Measurements from ENCODE around the gene UBA1.

The UBA1 gene

DNA sequence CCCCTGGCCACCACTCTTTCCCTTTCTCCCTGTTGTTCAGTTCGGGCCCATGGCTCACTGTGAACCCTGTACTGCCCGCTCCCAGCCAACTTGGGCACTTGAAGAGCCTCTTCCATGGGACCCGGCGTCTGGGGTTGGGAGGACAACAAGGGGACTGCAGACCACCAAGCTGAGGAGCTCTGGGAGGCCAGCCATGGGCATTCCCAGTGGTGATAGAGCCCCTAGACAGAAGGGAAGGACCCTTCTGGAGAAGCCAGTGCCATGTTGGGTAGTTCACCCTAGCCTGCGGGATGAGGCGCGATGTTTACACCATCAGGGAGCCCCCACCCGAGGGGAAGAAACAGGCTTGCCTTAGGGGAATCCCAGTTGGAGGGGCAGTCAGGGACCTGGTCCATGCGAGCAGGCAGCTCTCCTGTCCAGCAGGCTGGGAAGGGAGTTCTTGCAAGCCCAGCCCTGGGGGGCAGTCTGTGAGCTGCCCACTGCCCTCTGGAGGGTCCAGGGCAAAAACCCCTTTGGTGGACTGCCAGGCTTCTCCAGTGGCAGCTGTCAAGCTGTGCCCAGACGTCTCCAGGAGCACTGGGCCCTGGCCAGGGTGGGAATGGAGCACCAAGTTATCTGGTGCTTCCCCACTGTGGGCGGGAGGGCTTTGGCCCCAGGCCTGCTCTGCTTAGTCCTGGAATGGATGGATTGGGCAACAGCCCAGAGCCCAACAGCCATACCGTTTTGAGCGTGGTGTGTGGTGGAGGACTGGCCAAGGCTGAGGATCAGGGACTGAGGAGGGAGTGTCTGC, 23.7 kb upstream of the UBA1 start:
- DNase-seq (ENCODE audit: low spot score): no peak

DNA sequence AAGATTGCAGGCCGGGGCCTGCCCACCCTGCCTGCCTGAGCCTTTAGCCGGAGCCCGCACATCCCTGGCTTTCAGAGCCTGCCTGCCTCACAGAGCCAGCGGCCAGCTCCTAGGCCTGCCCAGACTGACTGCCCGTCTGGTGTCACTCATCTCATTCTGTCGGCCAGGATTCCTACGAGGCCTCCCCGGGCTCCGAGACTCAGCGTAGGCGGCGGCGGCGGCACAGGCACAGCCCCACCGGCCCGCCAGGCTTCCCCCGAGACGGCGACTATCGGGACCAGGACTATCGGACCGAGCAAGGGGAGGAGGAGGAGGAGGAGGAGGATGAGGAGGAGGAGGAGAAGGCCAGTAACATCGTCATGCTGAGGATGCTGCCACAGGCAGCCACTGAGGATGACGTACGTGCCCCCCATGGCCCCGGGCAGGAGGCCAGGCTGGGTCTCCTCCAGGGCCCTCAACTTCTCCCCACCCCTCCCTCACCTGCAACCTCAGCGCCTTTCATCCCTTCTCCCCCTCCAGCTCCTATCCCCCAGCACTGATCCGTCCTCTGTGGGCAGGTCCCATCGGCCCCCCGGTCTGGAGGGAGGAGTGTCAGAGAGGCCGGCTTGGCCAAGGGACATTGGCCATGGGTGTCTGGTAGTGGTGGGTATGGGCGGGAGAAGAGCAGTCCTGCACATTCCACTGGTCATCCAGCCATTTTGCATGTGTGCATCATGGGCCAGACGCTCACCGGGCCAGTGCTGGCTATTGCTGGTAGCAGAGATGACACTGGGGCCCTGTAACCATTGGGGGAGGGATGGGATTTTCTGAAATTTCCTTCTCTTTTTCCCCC, 22.6 kb upstream of the UBA1 start:
- no peak for DNase-seq (ENCODE audit: low spot score)

DNA sequence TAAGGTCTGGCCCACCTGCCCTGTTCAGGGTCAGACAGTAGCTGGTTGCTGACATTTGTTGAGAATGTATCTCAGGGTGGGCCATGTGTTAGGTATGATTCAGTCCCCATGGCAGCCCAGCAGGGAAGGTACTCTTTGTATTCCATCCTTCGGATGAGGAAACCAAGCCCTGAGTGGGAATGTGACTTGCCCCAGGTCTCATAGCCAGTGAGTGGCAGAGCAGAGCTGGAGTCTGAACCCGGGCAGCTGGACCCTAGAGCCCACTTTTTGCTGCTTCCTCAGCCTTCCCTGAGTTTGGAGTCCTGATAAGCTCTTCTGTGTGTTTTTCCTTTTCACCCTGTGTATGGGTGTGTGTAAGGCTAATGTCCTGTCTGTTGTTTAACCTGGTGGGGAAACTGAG, 21.6 kb upstream of the UBA1 start:
- no peak for DNase-seq (ENCODE audit: low spot score)

DNA sequence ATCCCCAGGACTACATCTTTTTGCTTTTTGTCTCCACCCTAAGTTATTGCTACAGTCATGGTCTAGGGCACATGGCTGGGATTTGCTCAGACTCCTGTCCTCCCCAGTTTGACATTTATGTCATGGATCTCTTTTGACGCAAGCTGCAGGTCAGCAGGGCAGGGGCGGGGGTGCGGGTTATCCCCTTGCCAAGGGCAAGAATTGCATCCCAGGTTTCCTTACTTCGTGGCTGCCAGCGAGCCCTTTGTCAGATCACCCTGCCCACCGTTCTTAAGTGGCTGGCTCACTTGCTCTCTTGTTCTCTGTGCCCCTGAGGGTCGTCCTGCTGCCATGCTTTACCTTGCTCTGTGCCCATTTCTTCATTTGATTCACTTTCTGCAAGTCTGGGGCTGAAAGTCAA, 21.1 kb upstream of the UBA1 start:
- DNase-seq (ENCODE audit: low spot score): no peak

DNA sequence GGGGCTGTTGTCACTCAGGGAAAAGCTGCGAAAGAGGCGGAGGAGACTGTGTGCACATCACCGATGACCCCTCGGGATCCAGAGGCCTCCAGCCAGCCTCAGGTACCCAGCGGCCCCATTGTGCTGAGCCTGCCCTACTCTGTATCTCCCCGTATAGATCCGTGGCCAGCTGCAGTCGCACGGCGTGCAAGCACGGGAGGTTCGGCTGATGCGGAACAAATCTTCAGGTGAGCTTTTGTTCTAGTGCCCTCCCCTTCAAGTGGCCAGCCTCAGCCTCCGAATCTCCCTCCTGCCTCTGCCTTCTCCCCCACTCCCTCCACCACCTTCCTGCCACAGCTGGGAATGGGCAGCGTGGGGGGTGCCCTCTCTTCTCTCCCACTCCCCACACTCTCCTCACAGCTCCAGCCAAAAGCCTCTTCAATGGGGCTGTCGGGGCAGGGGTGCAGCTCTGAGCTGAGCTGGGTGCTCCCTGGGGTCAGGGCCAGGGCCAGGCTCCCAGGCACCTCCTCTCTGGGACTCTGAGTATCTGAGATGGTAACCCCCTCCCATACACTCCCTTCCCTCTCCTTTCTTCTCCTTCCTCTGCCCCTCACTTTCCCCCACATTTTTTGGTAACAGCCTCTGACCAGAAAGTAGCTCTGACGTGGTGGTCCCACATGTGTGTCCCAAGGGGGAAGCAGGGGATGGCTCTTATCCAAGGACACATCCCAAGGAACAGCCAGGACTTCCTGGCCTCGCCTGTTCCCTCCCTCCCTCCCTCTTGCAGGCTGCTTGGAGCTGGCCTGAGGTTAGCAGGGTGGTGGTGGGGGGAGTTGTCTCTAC, 20.4 kb upstream of the UBA1 start:
- no peak for DNase-seq (ENCODE audit: low spot score)

DNA sequence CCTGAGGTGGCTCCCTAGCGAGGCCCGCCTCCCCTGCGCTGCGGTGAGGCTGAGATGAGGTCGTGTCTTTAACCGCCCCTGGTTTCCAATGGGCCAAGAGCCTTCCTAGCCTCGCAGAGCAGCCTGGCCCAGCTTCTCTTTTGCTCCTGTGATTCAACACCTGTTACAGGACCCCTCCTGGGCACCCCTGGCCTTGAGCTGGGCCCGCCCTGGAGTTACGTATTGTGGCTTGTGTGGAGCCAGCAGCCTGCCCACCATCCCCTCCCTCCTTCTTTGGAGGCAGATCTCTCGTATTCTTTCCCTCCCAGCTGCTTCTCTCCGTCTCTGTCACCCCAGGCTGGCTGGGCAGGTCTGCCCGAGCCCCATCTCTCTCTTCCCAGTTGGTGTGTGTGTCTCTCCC, 19.3 kb upstream of the UBA1 start:
- no peak for DNase-seq (ENCODE audit: low spot score)

DNA sequence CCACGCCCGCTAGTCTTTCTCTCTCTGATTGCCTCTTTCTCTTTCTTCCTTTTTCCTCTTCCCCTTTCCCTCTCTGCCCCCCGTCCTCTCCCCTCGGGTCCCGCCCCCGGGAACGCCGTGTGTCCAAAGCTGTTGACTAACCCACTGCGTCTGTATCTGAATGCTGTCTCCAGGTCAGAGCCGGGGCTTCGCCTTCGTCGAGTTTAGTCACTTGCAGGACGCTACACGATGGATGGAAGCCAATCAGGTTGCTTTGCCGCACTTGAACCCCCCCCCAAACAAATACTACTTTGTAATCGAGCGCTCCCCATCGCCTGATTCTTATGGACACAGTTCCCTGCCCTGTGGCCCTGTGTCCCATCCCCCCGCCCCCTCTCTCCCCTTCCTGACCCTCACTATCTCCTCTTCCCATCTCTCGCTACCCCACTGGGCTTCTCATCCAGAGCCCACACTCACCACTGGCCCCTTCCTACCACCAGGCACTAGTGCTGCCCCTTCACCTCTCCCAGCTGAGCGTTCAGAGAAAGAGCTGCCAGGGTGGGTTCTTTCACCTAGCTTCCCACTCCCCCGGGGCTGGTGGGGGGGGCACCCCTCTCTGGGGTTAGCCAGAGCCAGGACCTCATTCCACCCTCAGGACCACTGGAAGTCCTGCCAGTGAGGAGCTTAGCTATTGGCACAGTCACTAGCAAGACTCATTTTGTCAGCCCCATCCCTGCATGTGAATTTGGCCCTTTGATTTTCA, 18.6 kb upstream of the UBA1 start:
- DNase-seq (ENCODE audit: low spot score): no peak

DNA sequence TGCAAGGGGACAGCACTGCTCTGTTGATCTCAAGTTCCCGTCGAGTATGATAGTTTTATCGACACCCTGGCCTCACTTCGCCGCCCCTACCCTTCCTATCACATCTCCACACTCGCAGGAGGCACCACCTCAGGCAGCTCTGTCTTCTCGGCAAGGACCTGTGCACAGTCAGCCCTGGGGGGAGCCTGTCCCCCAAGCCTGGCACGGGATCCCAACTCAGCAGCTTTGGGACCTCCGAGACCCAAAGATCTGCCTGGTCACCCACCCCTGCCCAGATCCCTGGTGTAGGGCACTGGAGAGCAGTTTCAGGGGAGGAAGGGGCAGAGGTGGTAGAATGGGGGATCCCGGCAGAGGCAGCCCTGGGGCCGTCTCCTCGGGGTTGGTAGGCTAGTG, 18.0 kb upstream of the UBA1 start:
- DNase-seq (ENCODE audit: low spot score): no peak

DNA sequence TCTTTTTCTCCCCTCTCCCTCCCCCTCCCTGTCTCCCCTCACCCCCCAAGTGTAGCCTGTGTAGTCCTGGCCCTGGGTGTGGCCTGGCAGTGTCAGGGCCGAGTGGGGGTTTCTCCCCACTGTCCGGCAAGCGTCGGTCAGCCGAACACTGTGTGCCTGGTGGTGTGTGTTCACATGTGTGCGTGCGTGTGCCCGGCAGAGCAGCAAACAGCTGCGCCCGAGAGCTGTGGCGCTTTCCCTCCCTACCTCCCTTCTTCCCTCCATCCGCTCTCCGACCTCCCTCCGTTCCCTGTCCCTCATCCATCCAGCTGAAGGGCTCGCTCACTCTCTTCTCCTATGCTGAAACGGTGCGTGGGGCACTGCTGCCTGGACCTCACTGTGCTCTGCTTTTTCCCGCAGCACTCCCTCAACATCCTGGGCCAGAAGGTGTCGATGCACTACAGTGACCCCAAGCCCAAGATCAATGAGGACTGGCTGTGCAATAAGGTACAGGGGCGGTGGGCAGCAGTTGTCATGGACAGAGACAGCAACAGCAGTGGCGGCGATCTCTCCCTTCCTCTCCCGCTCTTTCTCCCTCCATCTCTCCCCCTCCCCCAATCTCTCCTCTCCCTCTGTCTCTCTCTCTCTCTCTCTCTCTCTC, 17.4 kb upstream of the UBA1 start:
- DNase-seq (ENCODE audit: low spot score): no peak

DNA sequence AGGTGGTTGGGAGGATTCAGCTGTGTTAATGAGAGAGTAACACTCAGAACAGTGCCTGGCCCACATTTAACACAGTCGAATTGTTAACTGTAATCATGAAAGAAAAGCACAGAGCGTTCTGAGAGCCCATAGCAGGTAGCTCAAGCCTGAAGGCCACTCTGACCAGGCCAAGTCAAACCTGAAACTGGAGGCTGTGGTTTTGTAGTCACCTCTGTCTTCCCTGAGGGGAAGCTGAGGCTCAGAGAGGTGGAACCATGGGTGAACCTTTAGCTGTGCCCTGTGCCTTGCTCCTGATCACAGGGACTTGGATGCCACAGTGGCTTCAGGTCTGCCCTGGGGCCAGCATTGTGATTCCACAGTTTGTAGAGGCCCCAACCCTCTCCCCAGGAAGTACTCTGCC, 16.6 kb upstream of the UBA1 start:
- no peak for DNase-seq (ENCODE audit: low spot score)

DNA sequence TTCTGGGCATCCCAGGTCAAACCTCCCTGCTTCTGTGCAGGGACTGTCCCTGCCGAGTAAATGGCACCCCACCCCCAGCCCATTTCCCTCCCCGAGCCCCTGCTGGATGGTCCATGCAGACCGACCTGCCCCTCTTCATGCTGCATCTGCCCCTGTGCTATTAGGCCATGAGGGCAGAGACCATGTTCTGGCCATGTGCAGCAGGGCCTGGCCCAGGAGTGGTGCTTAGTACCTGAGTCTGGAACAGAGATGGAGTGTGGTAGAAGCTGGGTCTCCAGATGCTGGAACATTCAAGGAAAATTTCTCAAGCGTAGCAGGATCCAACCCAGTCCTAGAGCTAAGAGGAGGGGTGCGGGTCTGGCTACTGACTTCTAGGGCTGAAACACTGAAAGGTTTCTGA, 15.3 kb upstream of the UBA1 start:
- DNase-seq (ENCODE audit: low spot score): no peak

DNA sequence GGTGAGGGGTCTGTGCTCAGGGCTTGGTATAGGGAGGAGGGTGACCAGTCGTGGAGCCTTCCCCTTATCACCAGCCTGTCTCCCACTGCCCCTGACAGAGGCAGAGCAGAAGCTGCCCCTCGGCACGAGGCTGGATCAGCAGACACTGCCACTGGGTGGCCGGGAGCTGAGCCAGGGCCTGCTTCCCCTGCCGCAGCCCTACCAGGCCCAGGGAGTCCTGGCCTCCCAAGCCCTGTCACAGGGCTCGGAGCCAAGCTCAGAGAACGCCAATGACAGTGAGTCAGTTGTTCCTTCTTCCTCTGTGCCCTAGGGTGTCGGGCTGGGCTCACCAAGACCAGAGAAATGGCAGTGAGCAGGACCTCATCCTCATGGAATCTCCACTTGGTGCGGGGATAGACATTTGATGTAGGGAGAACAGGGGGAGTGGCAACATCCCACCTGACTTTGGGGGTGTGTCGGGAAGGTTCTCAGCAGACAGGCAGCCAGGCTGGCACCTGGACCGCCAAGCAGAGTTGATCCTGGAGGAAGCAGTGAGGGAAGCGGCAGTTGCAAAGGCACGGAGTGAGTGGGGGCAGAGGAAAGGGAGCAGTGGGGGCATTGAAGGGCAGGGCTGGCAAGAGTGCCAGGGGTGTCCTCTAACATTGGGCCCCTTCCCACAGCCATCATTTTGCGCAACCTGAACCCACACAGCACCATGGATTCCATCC, 14.3 kb upstream of the UBA1 start:
- no peak for DNase-seq (ENCODE audit: low spot score)

DNA sequence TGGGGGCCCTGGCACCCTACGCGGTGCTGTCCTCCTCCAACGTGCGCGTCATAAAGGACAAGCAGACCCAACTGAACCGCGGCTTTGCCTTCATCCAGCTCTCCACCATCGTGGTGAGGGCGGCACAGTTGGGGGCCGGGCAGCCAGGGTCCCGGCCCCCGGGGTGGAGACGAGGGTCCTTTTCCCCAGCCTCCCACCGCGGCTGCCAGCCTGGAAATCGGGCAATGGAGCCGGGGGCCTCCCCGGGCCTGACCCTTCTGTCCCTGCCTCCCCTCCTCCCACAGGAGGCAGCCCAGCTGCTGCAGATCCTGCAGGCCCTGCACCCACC, 13.7 kb upstream of the UBA1 start:
- no peak for DNase-seq (ENCODE audit: low spot score)

DNA sequence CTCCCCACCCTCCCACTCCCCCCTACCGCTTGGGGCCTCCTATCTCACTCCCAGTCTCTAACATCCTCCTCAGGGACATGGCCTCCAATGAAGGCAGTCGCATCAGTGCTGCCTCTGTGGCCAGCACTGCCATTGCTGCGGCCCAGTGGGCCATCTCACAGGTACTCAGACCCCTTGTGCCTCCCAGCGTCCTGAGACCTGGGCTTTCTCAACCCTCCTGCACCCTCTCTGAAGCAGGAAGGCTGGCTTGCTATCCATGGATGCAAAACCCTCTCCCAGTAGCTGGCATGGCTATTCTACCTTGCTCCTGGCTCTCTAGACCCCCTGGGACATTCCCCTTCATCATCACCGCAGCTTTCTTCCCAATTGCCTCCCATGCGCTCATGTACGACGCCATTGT, 13.3 kb upstream of the UBA1 start:
- DNase-seq (ENCODE audit: low spot score): no peak

DNA sequence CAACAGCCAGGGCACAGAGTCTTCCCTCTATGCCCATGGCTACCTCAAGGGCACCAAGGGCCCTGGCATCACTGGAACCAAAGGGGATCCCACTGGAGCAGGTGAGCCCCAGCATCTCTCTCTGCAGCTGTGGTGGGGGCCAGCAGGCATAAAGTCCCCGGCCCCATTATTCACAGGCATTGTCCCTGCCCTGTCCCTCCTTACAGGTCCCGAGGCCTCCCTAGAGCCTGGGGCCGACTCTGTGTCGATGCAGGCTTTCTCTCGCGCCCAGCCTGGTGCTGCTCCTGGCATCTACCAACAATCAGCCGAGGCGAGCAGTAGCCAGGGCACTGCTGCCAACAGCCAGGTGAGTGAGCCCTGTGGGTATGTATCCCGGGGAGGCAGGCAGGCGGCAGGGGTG, 12.3 kb upstream of the UBA1 start:
- DNase-seq (ENCODE audit: low spot score): no peak

DNA sequence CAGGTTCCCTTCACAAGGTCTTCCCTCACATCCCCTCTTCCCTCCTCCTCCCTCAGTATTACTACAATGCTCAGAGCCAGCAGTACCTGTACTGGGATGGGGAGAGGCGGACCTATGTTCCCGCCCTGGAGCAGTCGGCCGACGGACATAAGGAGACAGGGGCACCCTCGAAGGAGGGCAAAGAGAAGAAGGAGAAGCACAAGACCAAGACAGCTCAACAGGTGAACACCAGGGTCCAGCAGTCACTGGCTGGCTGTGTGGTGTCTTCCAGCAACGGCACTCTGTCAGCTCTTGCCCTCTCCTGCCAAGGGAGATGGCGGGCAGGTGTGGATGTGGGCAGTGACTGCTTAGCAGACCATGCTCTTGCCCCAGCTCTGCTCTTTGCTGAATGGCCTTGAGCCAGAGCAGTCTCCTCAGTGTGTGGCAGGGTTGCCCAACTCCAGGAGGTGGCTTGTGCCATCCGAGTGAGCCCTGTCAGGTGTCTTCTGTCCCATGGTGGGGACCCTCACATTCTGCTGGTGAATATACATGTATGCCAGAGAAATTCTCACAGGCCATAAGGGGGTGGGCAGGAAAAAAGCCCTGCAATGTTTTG, 11.4 kb upstream of the UBA1 start:
- no peak for DNase-seq (ENCODE audit: low spot score)

DNA sequence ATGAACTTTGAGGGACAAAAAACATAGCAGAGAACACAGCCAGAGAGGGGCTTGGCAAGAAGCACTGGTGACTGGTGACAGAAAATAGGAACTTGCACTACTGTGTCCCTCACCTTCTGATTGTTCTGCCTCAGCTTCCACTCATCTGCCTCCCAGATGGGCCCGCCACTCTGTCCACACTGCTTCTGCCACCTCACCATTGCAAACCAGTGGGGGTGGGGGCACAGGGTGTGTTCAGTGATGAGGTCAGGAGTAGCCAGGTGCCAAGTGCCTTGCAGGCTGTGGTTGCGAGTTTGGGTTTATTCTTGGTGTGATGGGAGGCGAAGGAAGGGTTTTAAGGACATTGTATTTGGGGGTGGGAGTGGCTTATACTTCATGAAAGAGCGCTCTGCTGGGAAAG, 9.1 kb upstream of the UBA1 start:
- DNase-seq (ENCODE audit: low spot score): no peak

DNA sequence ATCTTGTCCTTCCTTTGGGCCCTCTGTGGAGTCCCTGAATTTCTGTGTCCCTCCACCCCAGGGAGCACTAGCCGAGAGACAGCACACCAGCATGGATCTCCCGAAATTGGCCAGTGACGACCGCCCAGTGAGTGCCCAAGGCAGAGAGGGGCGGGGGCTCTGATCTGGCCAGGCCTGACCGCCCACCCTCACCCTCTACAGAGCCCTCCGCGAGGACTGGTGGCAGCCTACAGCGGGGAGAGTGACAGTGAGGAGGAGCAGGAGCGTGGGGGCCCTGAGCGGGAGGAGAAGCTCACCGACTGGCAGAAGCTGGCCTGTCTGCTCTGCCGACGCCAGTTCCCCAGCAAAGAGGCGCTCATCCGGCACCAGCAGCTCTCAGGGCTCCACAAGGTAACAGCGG, 8.4 kb upstream of the UBA1 start:
- DNase-seq (ENCODE audit: low spot score): no peak

DNA sequence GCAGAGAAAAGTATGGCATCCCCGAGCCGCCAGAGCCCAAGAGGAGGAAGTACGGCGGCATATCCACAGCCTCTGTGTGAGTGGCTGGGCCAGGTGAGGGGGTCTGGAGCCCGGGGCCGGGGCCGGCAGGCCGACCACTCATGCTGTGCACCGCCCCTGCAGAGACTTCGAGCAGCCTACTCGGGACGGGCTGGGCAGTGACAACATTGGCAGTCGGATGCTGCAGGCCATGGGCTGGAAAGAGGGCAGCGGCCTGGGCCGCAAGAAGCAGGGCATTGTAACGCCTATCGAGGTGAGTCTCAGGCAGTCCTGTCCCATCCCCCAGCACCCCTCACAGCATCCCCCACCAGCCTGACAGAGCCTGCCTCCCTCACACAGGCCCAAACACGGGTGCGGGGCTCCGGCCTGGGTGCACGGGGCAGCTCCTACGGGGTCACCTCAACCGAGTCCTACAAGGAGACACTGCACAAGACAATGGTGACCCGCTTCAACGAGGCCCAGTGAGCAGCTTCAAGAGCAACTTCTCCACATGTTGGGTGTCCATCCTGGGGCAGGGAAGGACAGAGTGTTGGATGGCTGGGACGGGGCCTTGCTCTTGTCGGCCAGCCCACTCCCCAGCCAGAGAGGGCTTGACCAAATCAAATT, 7.4 kb upstream of the UBA1 start:
- no peak for DNase-seq (ENCODE audit: low spot score)

DNA sequence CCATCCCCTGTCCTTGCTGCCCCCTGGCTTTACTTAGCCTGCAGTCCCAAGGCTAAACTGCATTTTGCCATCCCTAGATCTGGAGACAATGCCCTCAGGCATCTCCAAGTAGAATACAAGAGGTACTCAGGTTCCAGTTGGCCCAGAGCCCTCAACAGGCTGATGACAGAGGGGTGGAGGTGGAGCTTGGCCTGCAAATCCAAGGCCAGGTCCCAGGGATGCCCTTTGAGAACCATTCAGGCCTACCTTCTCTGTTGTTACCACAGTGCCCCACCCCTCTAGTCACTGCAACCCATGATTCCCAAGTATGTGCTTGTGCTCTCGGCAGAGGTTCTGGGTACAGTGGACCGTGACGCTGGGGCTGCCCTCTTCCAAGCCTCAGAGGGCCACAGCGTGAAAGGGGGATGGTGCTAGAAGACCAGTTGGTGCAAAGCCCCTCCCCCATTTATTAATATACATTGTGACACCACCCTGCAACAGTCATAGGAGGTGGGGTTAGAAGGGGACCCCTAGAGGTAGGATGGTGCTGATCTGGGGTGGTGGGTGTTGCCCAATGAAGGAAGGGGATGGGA, 6.4 kb upstream of the UBA1 start:
- no peak for DNase-seq (ENCODE audit: low spot score)
